EL (cell line): Measurements from ENCODE around the gene ADGRF1.

Experiments
- DNase-seq: peaks from one replicate; pipeline ENCODE4 v3.0.0-alpha.2; 2016

Gene ADGRF1

DNA sequence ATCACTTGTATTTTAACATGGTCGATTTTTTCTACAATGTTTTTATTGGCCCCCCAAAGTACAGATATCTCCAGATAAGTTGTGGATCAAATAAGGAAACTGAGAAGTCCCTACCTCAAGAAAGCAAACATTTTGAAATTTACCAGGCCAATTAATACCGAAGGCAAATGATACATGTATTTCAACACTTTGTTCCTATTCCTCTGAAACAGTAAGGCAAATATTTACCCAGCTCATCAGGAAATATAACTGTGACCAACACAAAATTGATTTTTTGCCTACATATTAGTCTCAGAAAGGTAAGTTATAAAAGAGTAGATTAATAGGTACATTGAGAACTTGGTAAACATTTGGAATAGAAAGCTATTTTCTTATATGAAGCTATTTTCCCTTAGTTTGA lies 69.1 kb downstream of the ADGRF1 start:
- DNase-seq, result no peak

DNA sequence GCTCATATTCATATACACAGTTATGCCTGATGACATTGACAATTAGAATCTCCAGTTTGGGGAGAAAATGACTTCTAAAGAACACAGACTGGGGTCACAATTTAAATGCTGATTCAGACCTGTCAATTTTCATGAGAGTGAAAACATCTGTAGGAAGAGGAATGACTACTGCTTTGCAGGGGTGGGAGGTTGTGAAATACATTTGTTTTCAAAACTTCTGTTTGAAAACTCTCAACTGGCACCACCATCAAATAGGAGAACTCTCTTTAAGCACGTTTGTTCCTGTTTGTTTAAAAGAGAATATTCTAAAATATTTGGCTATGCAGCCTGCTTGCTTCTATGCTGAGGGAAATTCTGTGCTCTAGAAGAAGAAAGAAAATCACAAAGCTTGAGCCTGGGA lies 69.6 kb downstream of the ADGRF1 start:
- no peak for DNase-seq

- peak; percentile 25 for DNase-seq
Observed at GRCh38 chr6:46969206-46969605, 72.9 kb downstream of the ADGRF1 start.

GRCh38 chr6:46967826-46968349 lies 74.2 kb downstream of the ADGRF1 start:
- no peak for DNase-seq

- DNase-seq, result peak; percentile 10
Observed at GRCh38 chr6:46964716-46965519, 77.2 kb downstream of the ADGRF1 start.

GRCh38 chr6:46963626-46964025 lies 78.5 kb downstream of the ADGRF1 start:
- DNase-seq, result peak; percentile 66

GRCh38 chr6:46963039-46963438 lies 79.1 kb downstream of the ADGRF1 start:
- DNase-seq, result no peak

GRCh38 chr6:46961711-46962110 lies 80.4 kb downstream of the ADGRF1 start:
- no peak for DNase-seq

DNA sequence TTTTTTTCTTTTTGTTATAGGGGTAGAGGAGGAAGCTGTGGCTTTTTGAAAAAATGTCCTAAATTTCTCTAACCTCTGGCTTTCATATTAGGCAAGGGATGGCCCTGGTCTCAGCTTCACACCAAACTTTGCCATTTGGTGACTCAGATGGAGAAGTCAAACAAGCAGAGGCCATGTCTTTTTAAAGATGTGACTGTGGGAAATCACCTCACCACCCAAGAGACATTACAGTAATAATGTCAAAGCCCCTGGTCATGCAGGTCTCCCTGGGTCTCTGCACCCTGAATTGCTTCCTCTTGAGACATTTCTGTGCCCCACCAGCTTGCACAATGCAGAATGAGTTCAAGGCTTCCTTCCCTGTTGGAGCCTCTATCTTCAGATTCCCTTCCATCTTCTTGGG lies 80.9 kb downstream of the ADGRF1 start:
- DNase-seq, result no peak

DNA sequence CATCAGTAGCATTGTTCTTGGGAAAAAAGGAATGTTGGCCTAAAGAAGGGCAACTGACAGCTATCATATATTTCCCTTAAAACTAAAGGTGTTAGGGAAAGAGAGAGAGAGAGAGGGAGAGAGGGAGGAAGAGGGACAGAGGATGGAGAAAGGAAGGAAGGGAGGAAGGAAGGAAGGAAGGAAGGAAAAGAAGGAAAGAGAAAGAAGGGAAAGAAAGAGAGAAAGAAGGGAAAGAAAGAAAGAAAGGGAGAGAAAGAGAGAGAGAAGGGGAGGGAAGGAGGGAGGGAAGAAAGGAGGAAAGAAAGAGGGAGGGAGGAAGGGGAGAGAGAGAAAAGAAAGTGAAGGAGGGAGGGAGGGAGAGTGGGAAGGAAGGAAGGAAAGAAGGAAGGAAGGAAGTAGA lies 82.7 kb downstream of the ADGRF1 start:
- DNase-seq, result no peak

GRCh38 chr6:46956409-46956808 lies 85.7 kb downstream of the ADGRF1 start:
- DNase-seq, result no peak

DNA sequence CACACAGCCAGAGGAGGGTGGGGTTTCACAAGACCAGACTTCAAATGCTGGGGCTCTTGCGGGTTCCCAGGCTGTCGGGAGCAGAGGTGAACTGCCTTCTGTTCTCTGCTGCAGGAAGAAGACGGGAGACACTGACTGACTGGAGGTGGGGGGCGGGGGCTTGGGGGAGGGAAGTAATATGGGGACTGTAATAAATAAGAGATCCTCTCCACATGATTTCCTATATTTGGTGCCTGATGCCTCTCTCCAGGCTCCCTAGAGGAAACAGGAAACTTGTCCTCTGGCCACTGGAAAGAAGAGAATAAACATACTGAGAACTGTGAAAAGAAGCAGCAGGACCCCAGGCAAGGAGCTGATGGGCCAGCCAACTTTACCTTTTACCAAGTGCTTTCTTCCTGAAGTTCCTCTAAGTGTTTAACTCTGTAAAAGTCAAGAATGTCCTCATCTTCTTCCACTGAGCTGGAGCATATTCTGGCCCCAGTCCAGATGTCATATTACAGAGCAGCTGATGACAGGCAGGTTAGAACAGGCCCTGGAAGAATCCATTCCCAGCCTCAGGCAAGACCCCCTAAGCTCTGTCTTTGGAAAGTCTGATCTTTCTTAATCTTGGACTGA lies 87.2 kb downstream of the ADGRF1 start:
- peak; percentile 17 for DNase-seq

DNA sequence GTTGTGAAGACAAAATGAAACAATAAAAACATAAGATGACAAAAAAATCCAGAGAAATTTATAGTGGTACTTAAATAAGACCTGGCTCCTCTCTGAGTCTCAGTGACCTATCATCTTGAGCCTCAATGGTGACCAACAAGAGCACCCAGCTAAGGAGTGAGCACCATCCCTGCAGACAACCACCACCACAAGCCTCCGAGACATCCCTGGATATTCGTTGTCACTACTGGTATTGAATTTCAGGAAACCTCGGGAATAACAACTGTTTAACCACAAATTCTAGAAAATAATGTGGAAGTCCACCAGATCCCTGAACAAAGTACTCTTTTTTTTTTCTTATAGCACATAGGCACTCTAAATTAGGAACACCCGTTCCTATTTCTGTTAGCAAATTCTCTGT lies 88.2 kb downstream of the ADGRF1 start:
- no peak for DNase-seq

DNA sequence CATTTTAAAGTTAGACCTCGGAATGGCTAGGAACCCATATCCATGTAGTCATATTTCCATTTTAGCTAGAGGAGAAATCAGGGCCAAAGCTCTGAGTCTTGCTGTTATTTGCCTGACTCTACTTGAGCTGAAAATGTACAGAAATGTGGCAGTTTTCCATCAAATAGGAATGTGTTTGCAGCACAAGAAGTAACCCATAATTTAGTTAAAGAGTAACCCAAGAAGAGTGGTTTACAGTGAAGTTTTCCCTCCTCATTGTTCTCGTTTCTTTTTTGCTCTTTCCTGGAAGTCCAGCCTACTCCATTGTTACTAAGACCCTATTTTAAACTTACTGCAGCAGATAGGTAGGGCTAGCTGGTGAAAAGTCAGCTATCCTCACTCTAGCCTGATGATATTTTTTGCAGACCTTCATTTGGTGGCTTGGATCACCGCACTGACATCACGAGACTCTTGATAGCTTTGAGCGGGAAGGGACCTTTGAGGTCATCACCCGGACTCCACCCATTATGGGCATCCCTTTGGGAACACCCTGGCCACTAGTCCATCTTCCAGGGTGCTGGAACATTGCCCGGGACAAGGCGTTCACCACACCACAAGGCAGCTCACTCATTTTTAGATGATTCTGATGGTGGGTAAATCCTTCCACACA lies 92.4 kb downstream of the ADGRF1 start:
- no peak for DNase-seq

DNA sequence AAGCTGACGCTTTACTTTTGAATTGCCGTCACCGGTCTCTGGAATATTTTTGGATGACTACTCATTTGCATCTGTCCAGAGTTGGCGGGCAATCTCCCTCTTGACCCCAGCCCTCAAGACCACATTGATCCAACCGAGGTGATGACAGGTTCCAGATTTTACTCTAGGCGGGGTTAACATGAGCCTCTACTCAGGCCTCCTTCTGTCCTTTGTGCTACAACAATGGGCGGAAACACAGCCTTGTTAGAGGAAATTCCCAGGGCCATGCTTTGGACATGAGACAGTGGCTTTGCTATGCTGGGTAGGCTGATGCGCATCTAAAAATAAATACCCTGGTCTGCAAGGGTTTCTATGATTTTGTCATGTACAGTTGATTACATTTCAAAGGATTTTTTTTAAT lies 93.4 kb downstream of the ADGRF1 start:
- DNase-seq, result no peak
